PFSK-1 (cell line): Measurements from ENCODE around the gene DIP2A.

Experiments
- FOXP2 ChIP-seq: optimal IDR thresholded peaks from 2 replicates; pipeline ENCODE3; 2011; ENCODE audit warnings: borderline replicate concordance, control low read depth, inconsistent platforms; ENCODE audit not compliant: insufficient read depth; ENCODE audit errors: extremely low read length, extremely low read depth
- POLR2AphosphoS5 ChIP-seq: IDR thresholded peaks from 2 replicates; pipeline ENCODE4 v1.6.1; 2012; ENCODE audit warnings: low read depth, mild to moderate bottlenecking, control low read depth, low read length, moderate library complexity
- REST ChIP-seq, 2 experiments: IDR thresholded peaks; 2 replicates each; pipeline versions ENCODE4 v1.6.1 to v1.8.0; 2011 to 2012; ENCODE audit warnings: low read depth in 2 of 2, low read length in 2 of 2, control low read depth in 1 of 2, inconsistent platforms in 1 of 2, mild to moderate bottlenecking in 1 of 2, moderate library complexity in 1 of 2; ENCODE audit not compliant: insufficient read depth in 1 of 2
- SIN3A ChIP-seq: IDR thresholded peaks from 2 replicates; pipeline ENCODE4 v1.6.1; 2012; ENCODE audit warnings: mild to moderate bottlenecking, low read length, moderate library complexity, borderline replicate concordance; ENCODE audit not compliant: insufficient read depth
- TAF1 ChIP-seq: IDR thresholded peaks from 2 replicates; pipeline ENCODE4 v1.6.1; 2012; ENCODE audit warnings: low read length, control low read depth, borderline replicate concordance; ENCODE audit not compliant: insufficient read depth

The DIP2A gene

GRCh38 chr21:46441961-46442498, 16.7 kb upstream of the DIP2A start:
- TF ChIP-seq FOXP2 (no peak), REST (IDR thresholded peaks at IDR 0.05; ENCODE audit: insufficient read depth in 1 of 2, low read depth in 2 of 2, low read length in 2 of 2) (no peak), TAF1 (no peak), POLR2AphosphoS5 (no peak), SIN3A (no peak)

GRCh38 chr21:46442938-46443337, 15.8 kb upstream of the DIP2A start:
- TF ChIP-seq FOXP2 (no peak), SIN3A (no peak), POLR2AphosphoS5 (no peak), TAF1 (no peak)

GRCh38 chr21:46443910-46444309, 14.8 kb upstream of the DIP2A start:
- TF ChIP-seq SIN3A (no peak), TAF1 (no peak), REST (IDR thresholded peaks at IDR 0.05; ENCODE audit: insufficient read depth in 1 of 2, low read depth in 2 of 2, low read length in 2 of 2) (no peak), POLR2AphosphoS5 (no peak)

GRCh38 chr21:46448108-46448507, 10.6 kb upstream of the DIP2A start:
- no peak for TF ChIP-seq POLR2AphosphoS5
- TF ChIP-seq REST (IDR thresholded peaks at IDR 0.05; ENCODE audit: insufficient read depth in 1 of 2, low read depth in 2 of 2, low read length in 2 of 2), result no peak
- TF ChIP-seq FOXP2, result no peak
- no peak for TF ChIP-seq SIN3A
- TF ChIP-seq TAF1, result no peak

GRCh38 chr21:46452710-46453109, 6.0 kb upstream of the DIP2A start:
- TF ChIP-seq REST (IDR thresholded peaks at IDR 0.05; ENCODE audit: insufficient read depth in 1 of 2, low read depth in 2 of 2, low read length in 2 of 2), result no peak
- TF ChIP-seq SIN3A, result no peak
- no peak for TF ChIP-seq TAF1
- no peak for TF ChIP-seq POLR2AphosphoS5
- no peak for TF ChIP-seq FOXP2
